Putamen (tissue), 1 donor: ENCODE data around the gene ICAM1.
"Not testable (repeated sequence)": the region's sequence is repeated elsewhere in the genome, so short reads cannot be mapped to it uniquely, and the experiment has no call there.

Source experiments
- DNase-seq: peaks from one replicate; pipeline ENCODE4 v3.0.0-alpha.2; 2016; ENCODE audit warnings: low spot score

Gene ICAM1

DNA sequence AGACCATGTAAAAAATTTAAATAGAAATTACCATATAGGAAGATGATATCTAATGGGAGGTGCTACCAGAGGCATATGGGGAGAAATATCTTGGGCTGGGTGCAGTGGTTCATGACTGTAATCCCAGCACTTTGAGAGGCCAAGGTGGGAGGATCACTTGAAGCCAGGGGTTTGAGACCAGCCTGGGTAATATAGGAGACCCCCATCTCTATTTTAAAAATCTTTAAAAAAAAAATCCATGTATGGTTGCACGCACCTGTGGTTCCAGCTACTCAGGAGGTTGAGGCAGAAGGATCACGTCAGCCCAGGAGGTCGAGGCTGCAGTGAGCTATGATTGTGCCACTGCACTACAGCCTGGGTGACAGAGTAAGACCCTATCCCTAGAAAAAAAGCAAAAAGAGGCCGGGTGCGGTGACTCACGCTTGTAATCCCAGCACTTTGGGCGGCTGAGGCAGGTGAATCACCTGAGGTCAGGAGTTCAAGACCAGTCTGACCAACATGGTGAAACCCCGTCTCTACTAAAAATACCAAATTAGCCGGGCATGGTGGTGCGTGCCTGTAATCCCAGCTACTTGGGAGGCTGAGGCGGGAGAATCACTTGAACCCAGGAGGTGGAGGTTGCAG is 29.0 kb upstream of the ICAM1 start:
- DNase-seq, result not testable (repeated sequence)

DNA sequence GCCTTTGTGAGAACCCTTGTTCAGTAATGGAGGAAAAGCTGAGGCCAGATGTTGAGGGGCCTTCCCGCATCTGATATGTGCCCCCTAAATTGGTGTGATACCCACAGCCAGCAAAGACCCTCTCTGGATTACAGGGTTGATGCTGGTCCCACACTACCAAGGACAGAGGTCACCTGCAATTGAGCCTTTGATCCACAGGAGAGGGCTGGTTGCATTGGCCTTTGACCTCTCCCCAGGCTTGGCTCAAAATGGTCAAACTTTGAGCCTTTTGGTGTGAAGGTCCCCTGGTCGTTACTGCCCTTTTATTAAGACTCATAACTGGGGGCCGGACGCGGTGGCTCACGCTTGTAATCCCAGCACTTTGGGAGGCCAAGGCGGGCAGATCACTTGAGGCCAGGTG is 27.3 kb upstream of the ICAM1 start:
- DNase-seq, result no peak

DNA sequence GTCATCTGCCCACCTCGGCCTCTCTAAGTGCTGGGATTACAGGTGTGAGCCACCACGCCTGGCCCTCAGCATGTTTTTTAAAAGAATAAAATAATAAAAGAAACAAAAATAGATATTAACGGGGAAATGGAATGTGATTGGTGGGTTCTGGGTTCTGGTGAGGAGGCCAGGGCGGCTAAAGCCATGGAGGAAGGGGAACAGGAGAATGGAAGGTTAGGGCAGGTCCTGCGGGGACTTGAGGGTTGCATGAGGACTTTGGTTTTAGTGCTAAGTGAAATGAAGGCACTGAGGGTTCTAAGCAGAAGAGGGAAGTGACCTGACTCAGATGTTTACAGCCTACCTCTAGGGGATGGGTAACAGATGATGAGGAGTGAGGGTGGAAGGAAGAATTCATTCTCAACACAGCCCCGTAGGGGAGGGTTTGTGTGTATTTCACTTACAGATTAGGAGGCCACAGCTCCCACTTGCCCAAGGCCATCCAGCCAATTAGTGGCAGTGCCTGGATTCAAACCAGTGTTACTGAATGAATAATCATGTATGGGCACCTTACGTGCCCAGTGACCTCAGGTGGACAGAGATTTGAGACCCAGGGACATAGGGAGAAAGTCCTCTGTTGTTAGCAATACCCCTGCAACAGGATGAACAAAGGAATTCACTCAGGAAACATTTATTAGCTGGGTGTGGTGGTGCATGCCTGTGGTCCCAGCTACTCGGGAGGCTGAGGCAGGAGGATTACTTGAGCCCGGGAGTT is 25.6 kb upstream of the ICAM1 start:
- DNase-seq, result no peak

DNA sequence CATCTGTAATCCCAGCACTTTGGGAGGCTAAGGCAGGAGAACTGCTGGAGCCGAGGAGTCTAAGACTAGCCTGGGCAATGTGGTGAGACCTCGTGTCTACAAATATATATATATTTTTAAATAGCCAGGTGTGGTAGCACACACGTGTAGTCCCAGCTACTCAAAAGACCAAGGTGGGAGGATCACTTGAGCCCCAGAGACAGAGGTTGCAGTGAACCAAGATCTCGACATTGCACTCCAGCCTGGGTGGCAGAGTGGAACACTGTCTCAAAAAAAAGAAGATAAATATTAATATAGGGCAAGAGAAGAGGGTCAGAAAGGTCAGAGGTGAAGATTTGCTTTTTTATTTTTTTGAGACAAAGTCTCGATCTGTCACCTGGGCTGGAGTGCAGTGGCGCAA is 24.4 kb upstream of the ICAM1 start:
- DNase-seq, result no peak

DNA sequence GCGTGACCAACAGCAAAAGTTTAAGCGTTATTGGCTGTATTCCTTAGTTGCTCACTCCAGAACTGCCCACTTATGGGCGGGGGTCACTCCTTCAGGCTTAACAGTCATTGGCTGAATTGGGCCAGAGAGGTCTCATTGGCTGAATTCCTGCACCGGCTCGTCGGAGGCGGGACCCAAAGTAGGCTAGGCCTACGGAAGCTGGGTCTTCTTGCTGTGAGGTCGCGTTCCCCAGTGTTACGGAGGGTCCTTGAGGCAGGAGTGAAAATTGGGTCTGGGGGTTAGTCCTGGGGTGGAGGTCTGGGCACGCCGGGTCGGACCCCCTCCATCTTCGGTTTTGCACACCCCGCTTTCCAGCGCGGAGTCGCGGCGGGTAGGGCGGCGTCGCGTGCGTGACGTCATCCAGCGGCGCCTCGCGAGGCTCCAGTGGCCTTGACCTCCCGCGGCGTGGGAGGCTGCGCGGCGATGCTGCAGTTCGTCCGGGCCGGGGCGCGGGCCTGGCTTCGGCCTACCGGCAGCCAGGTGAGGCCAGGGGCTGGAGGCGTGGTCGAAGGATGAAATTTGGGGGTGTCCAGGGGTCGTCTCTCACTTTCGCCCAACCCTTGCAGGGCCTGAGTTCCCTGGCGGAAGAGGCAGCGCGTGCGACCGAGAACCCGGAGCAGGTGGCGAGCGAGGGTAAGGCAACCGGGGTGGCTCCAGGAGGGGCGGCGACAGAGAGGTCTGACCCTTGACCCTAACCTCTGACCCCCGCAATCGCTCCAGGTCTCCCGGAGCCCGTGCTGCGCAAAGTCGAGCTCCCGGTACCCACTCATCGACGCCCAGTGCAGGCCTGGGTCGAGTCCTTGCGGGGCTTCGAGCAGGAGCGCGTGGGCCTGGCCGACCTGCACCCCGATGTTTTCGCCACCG is 18.9 kb upstream of the ICAM1 start, which contains the start of gene MRPL4:
MRPL4 (plus strand) TSS at position 423 of the 903 bp plus-strand sequence; CDS start at position 463, 40 bp downstream.
- DNase-seq, result peak; percentile 99

DNA sequence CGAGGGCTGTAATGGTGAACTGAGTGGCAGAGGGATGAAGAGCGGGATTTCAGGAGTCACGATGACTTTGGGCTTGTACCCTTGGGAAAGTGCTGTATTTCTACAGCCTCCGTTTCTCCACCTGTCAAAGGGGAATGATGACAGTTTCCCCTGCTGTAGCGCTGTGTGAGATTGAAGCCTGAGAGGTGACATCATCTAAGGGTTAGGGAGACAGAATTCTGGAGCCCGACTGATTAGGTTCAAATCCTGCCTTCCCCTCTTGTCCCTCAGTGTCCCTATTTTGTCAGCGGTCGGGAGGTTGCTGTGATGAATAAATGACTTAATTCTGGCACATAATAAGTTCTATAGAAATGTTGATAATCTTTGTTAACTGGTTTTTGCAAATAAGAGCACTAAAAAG is 18.2 kb upstream of the ICAM1 start:
- DNase-seq, result no peak

DNA sequence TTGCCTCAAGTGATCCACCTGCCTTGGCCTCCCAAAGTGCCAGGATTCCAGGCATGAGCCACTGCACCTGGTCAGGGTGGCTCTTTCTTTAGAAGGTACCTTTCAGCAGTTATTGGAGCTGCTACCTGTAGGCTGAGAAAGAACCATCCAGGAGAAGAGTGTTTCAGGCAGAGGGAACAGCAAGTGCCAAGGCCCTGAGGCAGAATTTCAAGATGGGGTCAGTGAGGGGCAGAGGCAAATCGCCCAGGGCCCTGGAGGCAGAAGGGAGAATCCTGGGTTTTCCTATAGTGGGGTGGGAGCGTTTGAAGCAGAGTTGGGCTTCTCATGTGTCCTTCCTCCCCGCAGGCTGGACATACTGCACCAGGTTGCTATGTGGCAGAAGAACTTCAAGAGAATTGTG is 16.7 kb upstream of the ICAM1 start:
- DNase-seq, result no peak

DNA sequence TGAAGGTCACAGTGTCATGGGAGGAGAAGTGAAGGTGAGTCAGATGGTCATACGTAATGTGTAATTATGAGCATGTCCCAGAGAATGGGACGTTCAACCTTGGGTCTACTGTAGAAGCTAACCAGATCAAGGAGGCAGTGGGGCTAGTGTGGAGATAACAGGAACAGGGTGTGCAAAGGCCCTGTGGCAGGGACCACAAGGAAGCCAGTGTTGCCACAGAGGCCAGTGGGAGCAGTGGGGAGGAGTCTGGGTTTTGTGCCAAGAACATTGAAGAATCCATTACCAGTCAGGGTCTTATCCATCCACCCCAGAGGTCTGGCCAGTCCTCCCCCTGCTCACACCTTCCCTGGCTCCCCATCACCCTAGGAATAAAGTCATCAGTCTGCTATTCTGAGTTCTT is 15.6 kb upstream of the ICAM1 start:
- DNase-seq, result no peak

DNA sequence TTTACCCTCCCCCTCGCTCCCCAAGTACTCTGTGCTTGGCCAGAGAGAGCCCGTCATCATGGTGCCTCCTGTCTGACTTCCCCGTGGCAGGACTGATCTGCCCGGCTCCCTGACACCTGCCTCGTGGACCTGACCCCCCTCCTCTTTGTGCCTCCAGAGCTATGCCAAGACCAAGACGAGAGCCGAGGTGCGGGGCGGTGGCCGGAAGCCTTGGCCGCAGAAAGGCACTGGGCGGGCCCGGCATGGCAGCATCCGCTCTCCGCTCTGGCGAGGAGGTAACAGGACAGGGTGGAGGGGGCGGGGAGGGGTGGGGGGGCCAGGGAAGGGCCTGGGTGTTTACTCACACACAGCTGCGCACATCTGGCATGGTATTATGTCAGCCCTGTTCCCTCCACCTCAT is 14.4 kb upstream of the ICAM1 start:
- no peak for DNase-seq

DNA sequence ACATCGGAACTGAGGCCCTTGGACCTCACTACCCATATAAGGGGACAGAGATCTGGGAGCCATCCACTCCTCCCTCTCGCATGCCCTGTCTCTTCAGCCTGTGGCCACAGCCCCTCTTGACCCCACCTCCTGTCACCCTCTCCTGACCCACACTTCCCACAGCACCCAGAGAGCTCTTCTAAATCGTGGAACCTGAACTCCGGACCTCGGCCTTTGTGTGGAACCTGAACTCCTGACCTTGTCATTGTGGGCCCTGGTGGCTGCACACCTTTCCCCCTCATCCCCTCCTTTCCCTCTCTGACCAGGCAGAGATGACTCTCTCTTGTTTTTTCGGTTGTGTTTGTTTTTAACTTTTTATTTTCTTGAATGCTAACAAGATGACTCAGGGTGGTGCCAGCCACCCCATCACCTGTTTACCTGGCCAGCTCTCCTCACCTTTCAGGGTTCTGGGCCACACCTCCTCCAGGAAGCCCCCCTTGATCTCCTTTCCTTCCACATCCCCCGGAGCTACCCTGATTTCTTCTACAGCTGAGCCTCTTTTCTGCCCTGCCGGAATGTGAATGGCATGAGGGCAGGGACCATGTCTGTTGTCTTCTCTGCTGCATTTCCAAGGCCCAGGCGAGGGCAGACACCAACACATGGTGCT is 13.8 kb upstream of the ICAM1 start:
- no peak for DNase-seq

DNA sequence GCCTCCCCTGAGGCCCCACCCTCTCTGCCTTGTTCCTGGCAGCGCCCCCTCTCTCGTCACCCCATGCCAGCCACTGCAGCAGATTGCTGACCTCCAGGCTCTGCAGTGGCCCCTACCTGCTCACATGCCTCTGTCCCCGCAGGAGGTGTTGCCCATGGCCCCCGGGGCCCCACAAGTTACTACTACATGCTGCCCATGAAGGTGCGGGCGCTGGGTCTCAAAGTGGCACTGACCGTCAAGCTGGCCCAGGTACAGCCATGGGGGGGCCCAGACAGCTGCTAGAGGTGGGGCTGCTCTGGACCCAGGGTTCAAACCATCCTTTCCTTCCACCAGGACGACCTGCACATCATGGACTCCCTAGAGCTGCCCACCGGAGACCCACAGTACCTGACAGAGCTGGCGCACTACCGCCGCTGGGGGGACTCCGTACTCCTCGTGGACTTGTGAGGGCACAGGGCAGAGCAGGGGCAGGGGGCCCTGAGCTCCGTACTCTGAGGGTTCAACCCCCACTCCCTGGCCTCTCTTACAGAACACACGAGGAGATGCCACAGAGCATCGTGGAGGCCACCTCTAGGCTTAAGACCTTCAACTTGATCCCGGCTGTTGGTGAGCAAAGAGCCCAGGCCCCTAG is 12.7 kb upstream of the ICAM1 start:
- no peak for DNase-seq

DNA sequence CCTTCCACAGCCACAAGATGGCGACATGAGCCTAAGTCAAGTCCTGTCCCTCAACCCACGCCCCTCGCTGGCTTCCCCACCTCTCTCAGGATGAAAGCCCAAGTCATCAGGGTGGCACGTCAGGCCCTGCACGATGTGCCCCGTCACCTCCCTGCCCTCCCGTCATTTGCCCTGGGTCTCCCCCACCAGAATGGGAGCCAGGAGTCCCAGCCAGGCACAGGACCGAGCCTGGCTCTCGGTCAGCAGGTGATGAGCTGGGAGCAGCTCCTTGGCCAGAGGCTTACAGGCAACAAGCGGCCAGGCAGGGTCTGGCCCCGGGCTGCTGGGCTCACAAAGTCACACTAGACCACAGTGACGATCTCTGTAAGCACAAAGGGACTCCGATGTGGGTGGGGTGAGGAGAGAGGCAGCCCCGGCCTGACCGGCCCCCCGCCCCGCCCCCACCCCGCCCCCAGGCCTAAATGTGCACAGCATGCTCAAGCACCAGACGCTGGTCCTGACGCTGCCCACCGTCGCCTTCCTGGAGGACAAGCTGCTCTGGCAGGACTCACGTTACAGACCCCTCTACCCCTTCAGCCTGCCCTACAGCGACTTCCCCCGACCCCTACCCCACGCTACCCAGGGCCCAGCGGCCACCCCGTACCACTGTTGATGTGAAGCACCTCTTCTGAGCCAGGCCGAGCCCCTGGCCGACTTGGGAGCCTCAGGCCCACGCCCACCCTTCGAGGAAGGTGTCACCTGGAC is 11.6 kb upstream of the ICAM1 start:
- peak; percentile 65 for DNase-seq

DNA sequence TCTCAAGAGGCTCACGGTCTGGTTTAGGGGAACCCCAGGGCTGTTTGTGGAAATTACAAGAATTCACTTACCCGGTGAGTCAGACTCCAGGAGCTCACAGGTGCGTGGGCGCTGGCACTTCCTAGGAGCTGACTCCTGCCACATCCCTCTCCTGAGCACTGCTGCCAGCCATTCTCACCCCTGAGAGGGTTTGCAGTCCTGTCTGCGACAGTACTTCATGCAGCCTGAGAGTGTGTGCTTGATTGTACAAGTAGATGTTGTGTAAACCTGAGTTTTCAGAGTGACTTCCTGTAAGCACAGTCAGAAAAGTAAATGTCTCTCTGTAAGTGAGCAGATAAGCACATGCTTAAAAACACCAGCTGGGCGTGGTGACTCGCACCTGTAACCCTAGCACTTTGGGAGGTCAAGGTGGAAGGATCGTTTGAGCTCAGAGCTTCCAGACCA is 10.8 kb upstream of the ICAM1 start:
- DNase-seq, result peak; percentile 75

DNA sequence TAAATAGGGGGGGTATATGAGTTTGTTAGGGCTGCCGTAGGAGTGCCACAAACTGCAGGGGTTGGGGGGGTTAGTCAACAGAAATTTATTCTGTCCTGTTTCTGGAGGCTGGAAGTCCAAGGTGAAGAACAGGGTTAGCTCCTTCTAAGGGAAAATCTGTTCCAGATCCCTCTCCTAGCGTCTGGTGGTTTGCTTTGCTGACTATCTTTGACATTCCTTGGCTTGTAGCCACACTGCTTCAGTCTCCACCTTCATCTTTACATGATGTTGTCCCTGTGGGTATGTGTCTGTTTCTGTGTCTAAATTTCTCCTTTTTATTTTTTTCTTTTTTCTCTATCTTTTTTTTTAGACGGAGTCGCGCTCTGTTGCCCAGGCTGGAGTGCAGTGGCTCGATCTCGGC is 8.1 kb upstream of the ICAM1 start:
- DNase-seq, result no peak

DNA sequence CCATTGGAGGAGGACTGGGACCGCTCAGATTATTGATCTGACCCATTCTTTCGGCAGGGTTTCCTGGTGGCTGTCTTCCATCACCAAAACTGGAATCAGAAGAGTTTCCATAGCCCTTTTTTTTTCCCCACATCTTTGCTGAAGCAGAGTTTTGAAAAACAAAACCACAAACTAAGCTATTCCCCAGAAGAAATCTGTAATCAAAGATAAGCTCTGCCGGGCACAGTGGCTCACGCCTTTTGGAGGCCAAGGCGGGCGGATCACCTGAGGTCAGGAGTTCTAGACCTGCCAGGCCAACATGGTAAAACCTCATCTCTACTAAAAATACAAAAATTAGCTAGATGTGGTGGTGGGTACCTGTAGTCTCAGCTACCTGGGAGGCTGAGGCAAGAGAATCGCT is 4.2 kb upstream of the ICAM1 start:
- DNase-seq, result no peak

DNA sequence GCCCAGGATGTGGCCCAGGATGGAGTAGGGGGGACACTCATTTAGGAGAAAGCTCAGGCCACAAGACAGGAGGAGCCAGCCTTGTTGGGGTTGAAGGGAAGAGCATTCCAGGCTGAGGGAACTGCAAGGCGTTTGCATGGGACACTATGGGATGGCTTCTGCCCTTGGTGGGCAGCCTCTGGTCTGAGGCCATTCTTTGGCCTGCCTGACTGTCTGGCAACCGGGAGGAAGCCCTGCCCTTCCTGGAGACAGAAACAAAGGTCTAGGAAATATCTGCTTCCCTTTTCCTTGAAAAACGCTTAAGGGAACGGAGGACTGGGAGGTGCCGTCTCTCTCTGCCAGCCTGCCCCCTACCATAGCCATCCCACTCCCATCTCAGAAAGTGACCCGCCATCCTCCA is 2.8 kb upstream of the ICAM1 start:
- DNase-seq, result no peak

DNA sequence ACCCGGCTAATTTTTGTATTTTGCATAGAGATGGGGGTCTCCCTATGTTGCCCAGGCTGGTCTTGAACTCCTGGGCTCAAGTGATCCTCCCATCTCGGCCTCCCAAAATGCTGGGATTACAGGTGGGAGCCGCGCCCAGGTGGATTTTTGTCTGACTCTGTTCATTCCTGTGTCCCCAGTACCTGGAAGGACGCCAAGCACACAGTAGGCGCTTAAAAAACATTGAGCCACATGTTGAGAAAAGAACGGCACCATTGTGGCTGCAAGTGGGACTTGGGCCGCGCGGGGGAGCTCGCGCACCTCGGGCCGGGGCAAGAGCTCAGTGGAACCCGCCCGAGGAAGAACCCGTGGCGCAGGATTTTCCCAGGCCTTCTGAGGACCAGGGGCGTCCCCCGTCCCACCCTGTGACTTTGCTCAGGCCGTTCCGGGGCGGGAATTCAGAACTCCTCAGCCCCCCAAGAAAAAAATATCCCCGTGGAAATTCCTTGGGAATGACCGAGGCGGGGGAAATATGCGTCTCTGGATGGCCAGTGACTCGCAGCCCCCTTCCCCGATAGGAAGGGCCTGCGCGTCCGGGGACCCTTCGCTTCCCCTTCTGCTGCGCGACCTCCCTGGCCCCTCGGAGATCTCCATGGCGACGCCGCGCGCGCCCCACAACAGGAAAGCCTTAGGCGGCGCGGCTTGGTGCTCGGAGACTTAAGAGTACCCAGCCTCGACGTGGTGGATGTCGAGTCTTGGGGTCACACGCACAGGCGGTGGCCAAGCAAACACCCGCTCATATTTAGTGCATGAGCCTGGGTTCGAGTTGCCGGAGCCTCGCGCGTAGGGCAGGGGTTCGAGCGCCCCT is 1.4 kb upstream of the ICAM1 start:
- peak; percentile 63 for DNase-seq

DNA sequence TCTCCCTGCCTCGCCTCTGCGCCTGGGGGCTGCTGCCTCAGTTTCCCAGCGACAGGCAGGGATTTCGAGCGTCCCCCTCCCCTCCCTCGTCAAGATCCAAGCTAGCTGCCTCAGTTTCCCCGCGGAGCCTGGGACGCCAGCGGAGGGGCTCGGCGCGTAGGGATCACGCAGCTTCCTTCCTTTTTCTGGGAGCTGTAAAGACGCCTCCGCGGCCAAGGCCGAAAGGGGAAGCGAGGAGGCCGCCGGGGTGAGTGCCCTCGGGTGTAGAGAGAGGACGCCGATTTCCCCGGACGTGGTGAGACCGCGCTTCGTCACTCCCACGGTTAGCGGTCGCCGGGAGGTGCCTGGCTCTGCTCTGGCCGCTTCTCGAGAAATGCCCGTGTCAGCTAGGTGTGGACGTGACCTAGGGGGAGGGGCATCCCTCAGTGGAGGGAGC is 722 bp upstream of the ICAM1 start:
- DNase-seq, result no peak

DNA sequence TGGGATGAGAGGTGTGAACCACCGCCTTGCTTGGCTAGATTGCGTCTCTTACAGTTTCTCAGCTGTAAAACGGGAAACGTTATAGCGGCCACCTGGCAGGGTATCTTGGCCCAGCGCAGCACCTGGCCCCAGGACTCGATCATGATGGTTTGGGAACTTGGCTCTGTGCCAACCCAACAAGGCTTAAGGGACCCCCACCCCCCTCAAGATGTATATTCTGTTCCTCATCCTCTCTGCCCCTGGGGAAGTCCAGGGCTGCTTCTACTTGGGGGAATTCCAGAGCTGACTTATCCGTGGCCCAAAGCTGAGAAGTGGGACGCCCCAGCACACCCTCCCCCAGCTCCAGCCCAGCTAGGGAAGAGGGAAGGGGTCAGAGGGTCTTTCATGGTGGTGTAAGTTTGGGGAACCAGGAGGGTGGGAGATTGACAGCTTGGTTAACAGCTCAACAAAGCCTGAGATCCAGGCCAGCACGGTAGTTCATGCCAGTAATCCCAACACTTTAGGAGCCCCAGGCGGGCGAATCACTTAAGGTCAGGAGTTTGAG is 695 bp downstream of the ICAM1 start:
- no peak for DNase-seq

DNA sequence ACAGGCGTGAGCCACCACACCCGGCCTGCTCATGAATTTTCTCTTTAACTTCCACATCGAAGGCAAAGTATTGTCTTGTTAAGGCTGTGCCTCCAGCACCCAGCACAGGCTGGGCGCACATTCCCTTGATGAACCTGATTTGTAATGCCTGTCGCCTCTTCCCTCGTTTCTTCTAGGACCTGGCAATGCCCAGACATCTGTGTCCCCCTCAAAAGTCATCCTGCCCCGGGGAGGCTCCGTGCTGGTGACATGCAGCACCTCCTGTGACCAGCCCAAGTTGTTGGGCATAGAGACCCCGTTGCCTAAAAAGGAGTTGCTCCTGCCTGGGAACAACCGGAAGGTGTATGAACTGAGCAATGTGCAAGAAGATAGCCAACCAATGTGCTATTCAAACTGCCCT is 3.7 kb downstream of the ICAM1 start:
- no peak for DNase-seq
